HL-60 (cell line): ENCODE measurements around the gene GADD45G.

Experiments
- CTCF ChIP-seq: IDR thresholded peaks from one replicate; pipeline ENCODE4 v1.5.1; 2011; ENCODE audit warnings: low read length, control low read depth, inconsistent platforms; ENCODE audit not compliant: insufficient read depth
- GABPA ChIP-seq: IDR thresholded peaks from 2 replicates; pipeline ENCODE4 v1.6.1; 2012; ENCODE audit warnings: low read depth
- POLR2AphosphoS5 ChIP-seq: IDR thresholded peaks from 2 replicates; pipeline ENCODE4 v1.6.1; 2012; ENCODE audit warnings: low read depth
- REST ChIP-seq: IDR thresholded peaks from 2 replicates; pipeline ENCODE4 v1.6.1; 2012; ENCODE audit warnings: low read depth; ENCODE audit not compliant: insufficient replicate concordance

- no peak for TF ChIP-seq POLR2AphosphoS5
- TF ChIP-seq CTCF = no peak
- no peak for TF ChIP-seq GABPA
- TF ChIP-seq REST = no peak
Measured at GRCh38 chr9:89611425-89611824, 6.6 kb downstream of the GADD45G start.
